GM10847 (cell line): ENCODE data around the gene AGFG1.
A peak's percentile ranks its signal among the peaks of the same experiment; 100 is the strongest.

Source experiments
- POLR2A ChIP-seq: IDR thresholded peaks from 2 replicates; pipeline ENCODE4 v1.6.1; 2011; ENCODE audit not compliant: insufficient read length; ENCODE audit errors: extremely low read depth

Gene AGFG1

GRCh38 chr2:227471924-227472264 lies at the start of gene AGFG1:
AGFG1 (plus strand) TSS chr2:227472156; CDS start chr2:227472422, 266 bp downstream.
- TF ChIP-seq POLR2A: peak; percentile 51

GRCh38 chr2:227423656-227424499 lies 48.1 kb upstream of the AGFG1 start:
- TF ChIP-seq POLR2A: no peak

- TF ChIP-seq POLR2A: no peak
Measured at GRCh38 chr2:227428731-227429285, 43.1 kb upstream of the AGFG1 start.

- TF ChIP-seq POLR2A: no peak
Measured at GRCh38 chr2:227430639-227431038, 41.3 kb upstream of the AGFG1 start.

- no peak for TF ChIP-seq POLR2A
Measured at GRCh38 chr2:227433171-227433570, 38.8 kb upstream of the AGFG1 start.

DNA sequence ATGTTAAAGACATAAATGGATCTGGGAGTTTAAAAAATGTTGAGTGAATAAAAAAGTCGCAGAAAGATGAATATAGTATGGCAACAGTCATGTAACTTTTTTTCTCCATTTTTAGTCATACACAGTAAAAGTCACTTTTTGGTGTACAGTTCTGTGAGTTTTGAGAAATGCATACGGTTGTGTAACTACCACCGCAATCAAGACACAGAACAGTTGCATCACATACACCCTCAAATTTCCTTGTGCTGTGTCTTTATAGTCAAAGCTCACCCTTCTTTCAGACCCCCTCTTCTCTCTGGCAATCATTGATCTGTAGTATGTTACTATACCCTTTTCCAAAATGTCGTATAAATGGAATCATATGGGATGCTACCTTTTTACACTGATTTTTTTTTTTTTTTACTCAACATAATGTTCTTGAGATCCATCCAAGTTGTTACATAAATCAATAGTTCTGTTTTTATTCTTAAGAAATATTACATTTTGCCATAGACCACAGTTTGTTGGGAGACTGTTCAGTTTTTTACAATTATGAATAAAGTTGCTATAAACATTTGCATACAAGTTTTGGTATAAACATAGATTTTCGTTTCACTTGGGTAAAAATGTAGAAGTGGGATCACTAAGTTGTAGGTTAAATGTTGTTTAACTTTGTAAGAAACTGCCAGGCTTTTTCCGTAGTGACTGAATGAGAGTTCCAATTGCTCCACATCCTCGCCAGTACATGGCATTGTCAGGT lies 35.4 kb upstream of the AGFG1 start:
- no peak for TF ChIP-seq POLR2A

DNA sequence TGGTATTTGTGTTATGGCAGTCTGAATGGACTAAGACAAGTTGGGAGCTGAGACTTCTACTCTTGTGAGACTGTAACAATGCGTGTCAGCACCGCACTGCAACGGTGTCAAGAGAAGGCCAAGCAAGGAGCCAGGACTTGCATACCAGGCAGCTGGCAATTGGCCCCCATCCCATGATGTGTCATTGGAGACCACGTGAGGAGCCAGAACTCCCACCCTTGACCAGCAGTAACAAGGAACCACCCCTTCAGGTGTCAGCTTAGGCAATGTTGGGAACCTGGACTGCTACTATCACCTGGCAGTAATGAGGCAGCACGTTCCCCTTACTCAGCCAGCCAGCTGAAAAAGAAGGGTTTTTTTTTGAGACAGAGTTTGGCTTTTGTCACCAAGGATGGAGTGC lies 32.7 kb upstream of the AGFG1 start:
- no peak for TF ChIP-seq POLR2A

- TF ChIP-seq POLR2A: no peak
Measured at GRCh38 chr2:227442639-227443038, 29.3 kb upstream of the AGFG1 start.

- TF ChIP-seq POLR2A: no peak
Measured at GRCh38 chr2:227443889-227444568, 27.9 kb upstream of the AGFG1 start.

DNA sequence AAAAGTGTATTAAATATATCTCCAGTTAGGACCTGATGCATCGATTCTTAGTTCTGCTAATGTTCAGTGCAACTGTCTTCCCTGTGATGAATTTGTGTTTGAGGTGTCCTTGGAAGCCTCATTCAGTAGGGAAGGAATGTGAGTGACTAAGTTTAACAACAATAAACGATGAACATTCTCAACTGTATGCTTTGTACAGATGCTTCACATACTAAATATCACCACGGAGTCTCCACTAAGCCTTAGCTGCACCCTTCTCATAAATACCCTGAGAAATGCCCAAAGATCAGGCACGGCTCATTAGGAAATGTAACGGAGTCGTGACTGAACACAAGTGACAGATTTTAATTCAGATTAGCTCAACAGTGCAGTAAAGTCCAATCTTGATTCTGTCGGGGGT lies 24.4 kb upstream of the AGFG1 start:
- no peak for TF ChIP-seq POLR2A

DNA sequence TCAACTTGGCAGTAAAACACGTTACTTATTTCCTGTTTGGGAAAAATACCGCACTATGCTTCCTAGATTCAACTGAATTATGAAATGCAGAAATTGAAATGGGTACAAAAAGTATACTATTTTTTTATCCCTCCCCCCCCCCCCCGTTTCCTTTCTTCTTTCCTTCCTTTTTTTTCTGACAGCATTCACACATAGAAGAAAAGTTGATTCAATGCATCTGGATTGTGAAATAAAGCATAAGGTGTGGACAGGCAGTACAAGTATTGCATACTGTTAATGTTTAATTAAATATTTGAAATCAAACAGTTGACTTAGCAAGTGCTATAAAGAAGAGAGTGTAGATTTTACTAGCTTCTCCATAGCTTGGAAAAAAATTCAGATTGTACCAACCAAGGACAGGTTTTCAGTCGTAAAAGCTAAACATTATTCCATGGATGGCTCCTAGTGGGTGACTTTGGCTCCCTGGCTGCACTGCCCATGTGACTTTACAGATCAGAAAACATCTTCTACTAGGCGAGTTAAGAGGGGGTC lies 21.6 kb upstream of the AGFG1 start:
- TF ChIP-seq POLR2A: no peak

DNA sequence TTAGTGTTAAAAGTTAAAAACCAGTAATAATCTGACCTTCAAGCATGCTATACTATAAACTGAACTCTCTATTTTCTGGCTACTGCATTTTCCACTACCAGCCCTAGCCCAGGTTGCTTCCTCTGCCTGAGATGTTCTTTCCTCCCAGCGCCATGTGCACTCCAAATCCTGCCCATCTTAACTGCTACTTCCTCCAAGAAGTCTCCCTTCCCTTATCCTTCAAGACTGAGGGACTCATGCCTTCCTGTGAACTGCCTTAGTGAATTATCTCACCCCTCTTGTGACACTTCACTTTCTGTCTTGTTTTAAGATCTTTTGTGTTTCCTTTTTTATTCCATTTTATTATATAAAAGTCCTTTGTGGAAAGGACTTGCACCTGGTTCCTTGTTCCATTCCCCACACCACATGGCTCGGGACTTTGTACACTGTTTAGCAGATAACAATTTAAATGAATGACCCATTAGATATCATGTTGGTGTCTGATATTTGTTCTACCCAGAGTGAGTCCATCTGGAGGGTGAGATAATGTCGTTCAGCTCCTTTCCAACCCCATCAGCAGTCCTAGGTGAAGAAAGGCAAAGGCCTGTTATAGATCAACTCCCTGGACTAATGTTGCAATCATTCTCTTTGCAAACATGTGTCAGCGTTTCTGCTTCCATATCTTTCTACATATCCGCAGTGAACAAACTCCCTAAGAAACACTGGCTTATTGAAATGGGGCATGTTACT lies 20.9 kb upstream of the AGFG1 start:
- no peak for TF ChIP-seq POLR2A

GRCh38 chr2:227451655-227451992 lies 20.3 kb upstream of the AGFG1 start:
- TF ChIP-seq POLR2A: no peak

- no peak for TF ChIP-seq POLR2A
Measured at GRCh38 chr2:227453810-227454209, 18.1 kb upstream of the AGFG1 start.
